ENCODE results near the gene HSCB.
"Not testable (repeated sequence)": the region's sequence is repeated elsewhere in the genome, so short reads cannot be mapped to it uniquely, and the experiment has no call there.

Gene HSCB

GRCh38 chr22:28741785-28742561 lies at the start of gene HSCB, which contains the start of gene CHEK2:
Gene HSCB, plus strand, starts transcription at chr22:28742039. Its CDS starts 57 bp downstream, at chr22:28742096.
Gene CHEK2, minus strand, starts transcription at chr22:28741820. Its CDS starts 7,099 bp downstream, at chr22:28734721.
- DNase-seq (ENCODE audit: low spot score): peak; percentile 98

GRCh38 chr22:28693041-28693760 lies 48.6 kb upstream of the HSCB start:
- DNase-seq (ENCODE audit: low spot score): not testable (repeated sequence)

- DNase-seq (ENCODE audit: low spot score): no peak
Observed at GRCh38 chr22:28702891-28703290, 38.9 kb upstream of the HSCB start.

GRCh38 chr22:28703436-28703835 lies 38.4 kb upstream of the HSCB start:
- DNase-seq (ENCODE audit: low spot score): no peak

GRCh38 chr22:28706845-28707244 lies 35.0 kb upstream of the HSCB start:
- no peak for DNase-seq (ENCODE audit: low spot score)

- DNase-seq (ENCODE audit: low spot score): no peak
Observed at GRCh38 chr22:28710107-28710506, 31.7 kb upstream of the HSCB start.

- no peak for DNase-seq (ENCODE audit: low spot score)
Observed at GRCh38 chr22:28710576-28711191, 31.2 kb upstream of the HSCB start.

- no peak for DNase-seq (ENCODE audit: low spot score)
Observed at GRCh38 chr22:28711341-28711740, 30.5 kb upstream of the HSCB start.

- no peak for DNase-seq (ENCODE audit: low spot score)
Observed at GRCh38 chr22:28711820-28712777, 29.7 kb upstream of the HSCB start.

GRCh38 chr22:28714043-28714628 lies 27.7 kb upstream of the HSCB start:
- no peak for DNase-seq (ENCODE audit: low spot score)

- DNase-seq (ENCODE audit: low spot score): no peak
Observed at GRCh38 chr22:28715611-28716010, 26.2 kb upstream of the HSCB start.

- DNase-seq (ENCODE audit: low spot score): no peak
Observed at GRCh38 chr22:28716686-28717085, 25.2 kb upstream of the HSCB start.

- no peak for DNase-seq (ENCODE audit: low spot score)
Observed at GRCh38 chr22:28718044-28718443, 23.8 kb upstream of the HSCB start.

- no peak for DNase-seq (ENCODE audit: low spot score)
Observed at GRCh38 chr22:28728002-28728401, 13.8 kb upstream of the HSCB start.

GRCh38 chr22:28728621-28729313 lies 13.1 kb upstream of the HSCB start:
- no peak for DNase-seq (ENCODE audit: low spot score)

GRCh38 chr22:28730179-28730578 lies 11.7 kb upstream of the HSCB start:
- DNase-seq (ENCODE audit: low spot score): no peak

GRCh38 chr22:28734393-28734792 lies 7.4 kb upstream of the HSCB start:
- DNase-seq (ENCODE audit: low spot score): no peak

GRCh38 chr22:28736301-28737155 lies 5.3 kb upstream of the HSCB start:
- DNase-seq (ENCODE audit: low spot score): no peak

GRCh38 chr22:28737701-28738100 lies 4.1 kb upstream of the HSCB start:
- DNase-seq (ENCODE audit: low spot score): no peak

- not testable (repeated sequence) for DNase-seq (ENCODE audit: low spot score)
Observed at GRCh38 chr22:28738876-28739275, 3.0 kb upstream of the HSCB start.

Measured in hematopoietic multipotent progenitor cell treated with erythropoietin and hydrocortisone succinate and interleukin-3 and kit ligand, for 17 days (in vitro differentiated cells).